BJ (cell line): ENCODE results near the gene RNF11. TPM values are rescaled to one million over a fixed set of nuclear protein-coding genes. Genes with fewer than 3 reads are reported as not detected.

Experiments
- CTCF ChIA-PET: fragments of 350-600 bp; formaldehyde crosslinking; extraction: SDS; loops from one replicate; lab custom pipeline; 2021; ENCODE audit warnings: antibody characterized with exemption, inconsistent platforms; lab: Yijun Ruan, JAX
- POLR2A ChIA-PET: fragments of 300-600 bp; sonication (Branson Sonifier 250); formaldehyde crosslinking; extraction: SDS; loops from one replicate; lab custom pipeline; 2021; ENCODE audit warnings: antibody characterized with exemption; lab: Charles Lee
- DNase-seq: peaks from one replicate; pipeline ENCODE4 v3.0.0-alpha.2; 2011; ENCODE audit warnings: low read depth
- H3K27me3 ChIP-seq: 2 replicates; pipeline ENCODE4 v1.6.0; 2011; ENCODE audit warnings: low read length; ENCODE audit not compliant: control insufficient read depth, insufficient read depth
- H3K36me3 ChIP-seq: 2 replicates; pipeline ENCODE4 v1.5.1; 2011; ENCODE audit warnings: low read length; ENCODE audit not compliant: control insufficient read depth, insufficient read depth
- H3K4me3 ChIP-seq: 2 replicates; pipeline ENCODE4 v1.5.1; 2011; ENCODE audit warnings: low read depth, mild to moderate bottlenecking, control low read depth, low read length
- CTCF ChIP-seq: IDR thresholded peaks from 2 replicates; pipeline ENCODE4 v1.5.1; 2011; ENCODE audit warnings: low read depth, mild to moderate bottlenecking, control low read depth, inconsistent platforms, low read length, moderate library complexity; ENCODE audit not compliant: insufficient read depth
- polyA plus RNA-seq: library from polyadenylated mRNA; depleted of rRNA; stranded (reverse); fragments of >200 nt; gene quantifications from 2 replicates; pipeline ENCODE4 v1.2.3, GENCODE V29; 2011

The RNF11 gene
- polyA plus RNA-seq, 1 experiment, result 81.5 TPM

- no peaks in the 10 kb centered on the region for H3K36me3 ChIP-seq
- no peak overlapping the region for H3K4me3 ChIP-seq
- no peak for TF ChIP-seq CTCF
- H3K27me3 ChIP-seq, result no peaks in the 10 kb centered on the region
- CTCF ChIA-PET, result interaction anchor here (1.3 to 2.1 kb wide), 2 partner anchors 19 to 86 kb away, joined by 3 to 10 read pairs; no protein-coding TSS in a partner anchor
- POLR2A ChIA-PET, result no interaction called here
- no peak for DNase-seq
Measured at GRCh38 chr1:51210676-51211075, 25.4 kb upstream of the RNF11 start.

- ChIA-PET CTCF (interaction anchor here (1.2 to 1.9 kb wide), 4 partner anchors 11 to 82 kb away, joined by 3 to 9 read pairs (median 6); no protein-coding TSS in a partner anchor), POLR2A (no interaction called here)
- H3K36me3 ChIP-seq, result no peaks in the 10 kb centered on the region
- no peak overlapping the region for H3K4me3 ChIP-seq
- H3K27me3 ChIP-seq, result no peaks in the 10 kb centered on the region
- DNase-seq, result peak; percentile 56
- TF ChIP-seq CTCF, result no peak
Measured at GRCh38 chr1:51214615-51215131, 21.4 kb upstream of the RNF11 start.

GRCh38 chr1:51215169-51215568, 20.9 kb upstream of the RNF11 start:
- ChIA-PET POLR2A (no interaction called here), CTCF (interaction anchor here (1.6 to 2.1 kb wide), 4 partner anchors 11 to 81 kb away, joined by 4 to 9 read pairs (median 8); no protein-coding TSS in a partner anchor)
- DNase-seq, result no peak
- TF ChIP-seq CTCF, result no peak
- Histone ChIP-seq H3K36me3 (no peaks in the 10 kb centered on the region), H3K27me3 (no peaks in the 10 kb centered on the region), H3K4me3 (no peak overlapping the region)

GRCh38 chr1:51216631-51217030, 19.4 kb upstream of the RNF11 start:
- no peaks in the 10 kb centered on the region for H3K36me3 ChIP-seq
- ChIA-PET CTCF (interaction anchor here (2.1 kb wide), 1 partner anchor 24 kb away, joined by 9 read pairs; no protein-coding TSS in a partner anchor), POLR2A (no interaction called here)
- H3K27me3 ChIP-seq, result no peaks in the 10 kb centered on the region
- no peak for DNase-seq
- TF ChIP-seq CTCF, result no peak
- no peak overlapping the region for H3K4me3 ChIP-seq

- TF ChIP-seq CTCF, result no peak
- H3K4me3 ChIP-seq, result no peak overlapping the region
- H3K27me3 ChIP-seq, result no peaks in the 10 kb centered on the region
- DNase-seq, result no peak
- H3K36me3 ChIP-seq, result no peaks in the 10 kb centered on the region
- CTCF ChIA-PET, result interaction anchor here (2.1 kb wide), 1 partner anchor 24 kb away, joined by 9 read pairs; no protein-coding TSS in a partner anchor
- POLR2A ChIA-PET, result no interaction called here
Measured at GRCh38 chr1:51217101-51217500, 19.0 kb upstream of the RNF11 start.
